RCC 7860 (cell line): ENCODE measurements around the gene SSBP4.
A peak's percentile ranks its signal among the peaks of the same experiment; 100 is the strongest.
"Not testable (repeated sequence)": the region's sequence is repeated elsewhere in the genome, so short reads cannot be mapped to it uniquely, and the experiment has no call there.

Experiments
- DNase-seq: peaks from one replicate; pipeline ENCODE4 v3.0.0-alpha.2; 2015; ENCODE audit warnings: low spot score
- FAIRE-seq: peaks from 2 replicates; lab custom pipeline; 2012; peaks lifted over from hg19 to GRCh38; lab: Jason Lieb, UNC

SSBP4 gene

DNA sequence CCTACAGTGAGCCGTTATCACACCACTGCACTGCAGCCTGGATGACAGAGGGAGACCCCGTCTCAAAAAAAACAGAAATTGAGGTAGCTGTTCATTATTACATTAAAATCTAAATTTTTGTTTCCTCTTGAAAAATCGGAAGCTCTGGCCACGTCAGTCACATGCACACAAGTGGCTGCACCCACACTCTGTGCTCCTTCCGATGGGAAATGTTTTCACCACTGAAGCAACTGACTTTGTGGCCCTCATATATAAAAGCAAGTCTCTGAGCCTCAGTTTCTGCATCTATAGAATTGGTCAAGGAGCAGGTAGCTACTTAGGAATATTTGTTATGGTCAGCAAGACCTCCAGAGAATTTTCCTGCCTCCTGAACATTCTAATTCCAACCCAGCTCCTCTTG, 26.3 kb upstream of the SSBP4 start:
- FAIRE-seq (no peak), DNase-seq (no peak)

DNA sequence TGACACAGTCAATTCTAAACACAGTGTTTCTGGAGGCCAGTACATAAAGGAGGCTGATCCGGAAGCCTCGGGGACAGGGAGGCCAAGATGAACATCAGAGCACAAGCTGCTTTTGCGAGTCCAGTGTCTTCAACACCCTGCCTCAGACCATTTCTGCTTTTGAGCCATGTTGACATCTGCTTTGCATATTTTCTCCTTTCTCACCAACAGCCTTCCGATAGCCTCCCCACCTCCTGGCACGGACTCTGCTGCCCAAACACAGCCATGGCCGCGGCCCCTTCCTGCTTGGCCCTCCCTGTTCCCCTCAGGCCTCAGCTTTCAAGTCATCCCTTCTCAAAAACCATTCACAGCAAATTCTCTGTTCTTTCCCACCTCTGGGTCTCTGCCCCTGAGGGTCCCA, 25.4 kb upstream of the SSBP4 start:
- no peak for FAIRE-seq
- no peak for DNase-seq

DNA sequence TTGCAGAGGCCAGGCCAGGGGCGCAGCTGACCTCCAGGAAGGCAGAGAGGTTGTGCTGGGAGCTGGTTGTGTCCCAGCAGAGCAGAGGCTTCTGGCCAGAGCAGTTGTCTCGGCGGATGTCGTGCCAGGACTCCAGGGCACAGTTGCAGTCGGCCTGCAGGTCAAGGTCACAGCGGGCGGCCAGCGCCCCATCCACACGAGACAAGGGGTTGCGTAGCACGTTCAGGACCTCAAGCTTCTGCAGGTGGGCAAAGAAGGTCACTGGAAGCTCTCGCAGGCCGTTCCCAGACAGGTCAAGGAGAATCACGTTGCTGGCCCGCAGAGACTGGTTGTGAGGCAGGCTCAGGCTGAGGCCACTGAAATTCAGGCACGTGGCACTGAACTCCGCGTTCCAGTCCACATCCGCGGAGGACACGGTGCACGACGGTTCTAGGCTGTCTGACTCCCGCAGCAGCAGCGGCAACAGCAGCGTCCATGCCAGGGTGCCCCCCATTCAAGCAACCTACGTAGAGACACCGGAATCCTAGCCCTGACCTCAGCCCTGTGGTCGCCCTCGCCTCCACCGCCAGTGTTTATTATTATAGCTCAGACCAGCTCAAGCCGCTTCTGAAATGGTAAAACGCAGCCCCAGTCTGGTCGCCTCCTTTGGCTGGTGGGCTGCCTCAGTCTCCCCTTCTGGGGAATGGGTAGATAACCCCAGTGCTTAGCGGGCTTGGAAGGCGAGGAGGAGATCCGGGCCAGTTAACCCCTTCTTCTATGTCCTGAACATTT, 22.5 kb upstream of the SSBP4 start:
- FAIRE-seq = no peak
- DNase-seq = no peak

DNA sequence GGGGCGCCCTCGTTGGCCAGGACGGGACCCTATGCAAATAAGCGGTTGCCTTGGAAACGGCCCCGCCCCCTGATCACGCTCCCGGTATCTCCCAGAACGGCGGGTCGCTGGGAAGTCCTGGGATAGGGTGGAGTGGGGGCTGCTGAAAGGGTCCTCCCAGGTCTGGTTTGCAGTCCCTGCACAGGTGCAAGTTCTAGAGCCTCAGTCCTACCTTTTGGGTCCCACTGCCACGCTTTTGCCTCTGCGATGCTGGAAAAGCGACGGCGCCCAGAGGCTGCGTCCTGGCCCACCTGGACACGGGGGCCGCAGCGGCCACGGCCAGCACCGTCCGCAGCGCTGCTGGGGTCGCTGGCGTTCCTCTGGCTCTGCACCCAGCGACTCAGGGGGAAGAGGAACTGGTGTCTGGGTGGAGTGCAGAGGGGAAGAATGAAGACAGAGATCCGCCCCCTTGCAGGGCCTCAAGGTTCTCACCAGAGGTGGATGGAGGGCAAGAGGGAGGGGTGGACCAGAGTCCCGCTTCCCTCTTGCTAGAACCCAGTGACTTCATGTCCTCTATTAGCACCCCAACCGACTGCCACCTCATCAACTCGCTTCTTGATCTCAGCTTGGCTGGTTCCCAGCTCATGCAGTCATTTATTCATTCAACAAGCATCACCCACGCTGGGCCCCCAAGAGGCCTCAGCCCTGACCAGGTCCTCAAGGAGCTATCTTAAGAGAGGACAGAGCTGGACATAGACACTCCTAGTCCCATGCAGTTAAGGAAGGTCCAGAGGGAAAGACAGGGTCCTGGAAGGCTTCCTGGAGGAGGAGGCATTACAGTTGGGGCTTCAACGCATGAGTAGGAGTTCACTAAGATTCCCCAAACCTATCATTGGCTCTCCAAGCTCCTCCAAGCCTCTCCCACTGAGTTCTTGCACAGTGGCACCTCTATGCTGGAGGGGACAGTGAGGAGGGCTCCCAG, 21.7 kb upstream of the SSBP4 start, which contains the start of gene LRRC25:
LRRC25 (minus strand) TSS at position 381 of the 961 bp plus-strand sequence. CDS start 659 bp downstream, outside the sequence.
- DNase-seq (no peak), FAIRE-seq (no peak)

DNA sequence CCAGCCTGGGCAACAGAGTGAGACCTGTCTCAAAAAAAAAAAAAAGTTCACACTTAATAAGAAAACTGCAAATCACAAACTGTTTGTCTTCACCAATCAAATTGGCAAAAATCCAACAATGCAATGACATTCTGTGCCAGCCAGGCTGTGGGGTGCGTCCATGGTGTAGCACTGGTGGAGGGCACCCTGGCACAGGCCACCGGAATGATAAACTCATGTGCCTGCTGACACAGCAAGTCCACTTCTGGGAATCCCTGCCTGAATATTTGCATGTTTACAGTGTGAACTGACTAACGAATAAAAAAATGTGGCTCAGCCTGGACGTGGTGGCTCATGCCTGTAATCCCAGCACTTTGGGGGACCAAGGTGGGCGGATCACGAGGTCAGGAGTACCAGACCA, 20.2 kb upstream of the SSBP4 start:
- no peak for FAIRE-seq
- DNase-seq = peak; percentile 31

DNA sequence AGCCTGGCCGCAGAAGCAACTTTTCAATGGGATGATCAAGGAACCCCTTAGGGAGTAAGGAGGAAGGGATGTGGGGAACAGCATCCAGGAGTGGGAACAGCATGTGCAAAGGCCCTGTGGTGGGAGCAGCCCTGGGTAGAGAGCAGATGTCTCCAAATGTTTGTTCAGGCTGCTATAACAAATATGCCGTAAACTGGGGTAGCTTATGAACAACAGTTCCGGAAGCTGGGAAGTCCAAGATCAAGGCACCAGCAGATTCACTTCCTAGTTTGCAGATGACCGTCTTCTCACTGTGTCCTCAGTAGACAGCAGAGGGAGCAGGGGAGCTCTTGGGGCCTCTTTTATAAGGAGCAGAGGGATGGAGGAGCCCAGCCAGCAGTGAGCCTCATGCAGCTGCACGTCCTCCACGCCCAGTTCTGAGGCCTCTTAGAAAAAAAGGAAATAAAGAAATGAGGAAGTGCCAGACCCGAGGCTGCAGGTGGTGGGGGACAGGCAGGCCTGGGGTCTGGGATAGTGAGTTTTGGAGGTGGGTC, 17.6 kb upstream of the SSBP4 start:
- FAIRE-seq (no peak), DNase-seq (peak; percentile 41)

DNA sequence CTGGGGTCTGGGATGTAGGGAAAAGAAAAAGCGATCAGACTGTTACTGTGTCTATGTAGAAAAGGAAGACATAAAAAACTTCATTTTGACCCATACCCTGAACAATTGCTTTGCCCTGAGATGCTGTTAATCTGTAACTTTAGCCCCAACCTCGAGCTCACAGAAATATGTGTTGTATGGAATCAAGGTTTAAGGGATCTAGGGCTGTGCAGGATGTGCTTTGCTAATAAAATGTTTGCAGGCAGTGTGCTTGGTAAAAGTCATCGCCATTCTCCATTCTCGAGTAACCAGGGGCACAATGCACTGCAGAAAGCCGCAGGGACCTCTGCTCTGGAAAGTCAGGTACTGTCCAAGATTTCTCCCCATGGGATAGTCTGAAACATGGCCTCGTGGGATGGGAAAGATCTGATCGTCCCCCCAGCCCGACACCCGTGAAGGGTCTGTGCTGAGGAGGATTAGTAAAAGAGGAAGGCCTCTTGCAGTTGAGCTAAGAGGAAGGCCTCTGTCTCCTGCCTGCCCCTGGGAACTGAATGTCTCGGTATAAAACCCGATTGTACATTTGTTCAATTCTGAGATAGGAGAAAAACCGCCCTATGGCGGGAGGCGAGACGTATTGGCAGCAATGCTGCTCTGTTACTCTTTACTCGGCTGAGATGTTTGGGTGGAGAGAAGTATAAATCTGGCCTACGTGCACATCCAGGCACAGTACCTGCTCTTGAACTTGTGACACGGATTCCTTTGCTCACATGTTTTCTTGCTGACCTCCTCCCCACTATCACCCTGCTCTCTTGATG, 16.5 kb upstream of the SSBP4 start:
- DNase-seq = not testable (repeated sequence)
- peak; percentile 55 for FAIRE-seq

DNA sequence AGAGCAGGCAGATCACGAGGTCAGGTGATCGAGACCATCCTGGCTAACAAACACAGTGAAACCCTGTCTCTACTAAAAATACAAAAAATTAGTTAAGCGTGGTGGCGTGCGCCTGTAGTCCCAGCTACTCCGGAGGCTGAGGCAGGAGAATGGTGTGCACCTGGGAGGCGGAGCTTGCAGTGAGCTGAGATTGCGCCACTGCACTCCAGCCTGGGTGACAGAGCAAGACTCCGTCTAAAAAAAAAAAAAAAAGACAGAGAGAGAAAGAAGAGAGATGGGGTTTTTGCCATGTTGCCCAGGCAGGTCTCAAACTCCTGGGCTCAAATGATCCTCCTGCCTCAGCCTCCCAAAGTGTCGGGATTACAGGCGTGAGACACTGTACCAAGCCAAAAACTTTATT, 13.4 kb upstream of the SSBP4 start:
- not testable (repeated sequence) for FAIRE-seq, DNase-seq

DNA sequence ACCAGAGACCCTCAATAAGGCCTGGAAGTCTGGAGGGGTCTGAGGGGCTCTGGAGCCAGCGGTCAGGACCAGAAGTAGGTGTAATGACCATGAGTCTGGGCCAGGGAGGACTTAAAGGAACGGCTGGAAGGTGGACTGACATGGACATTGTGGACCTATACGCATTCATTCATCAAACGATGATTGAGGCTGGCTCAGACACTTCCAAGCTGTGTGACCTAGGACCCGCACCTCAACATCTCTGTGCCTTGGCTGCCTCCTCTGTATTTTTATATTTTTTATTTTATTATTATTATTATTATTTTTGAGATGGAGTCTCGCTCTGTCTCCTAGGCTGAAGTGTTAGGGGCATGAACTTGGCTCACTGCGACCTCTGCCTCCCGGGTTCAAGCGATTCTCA, 12.4 kb upstream of the SSBP4 start:
- DNase-seq (no peak), FAIRE-seq (no peak)

DNA sequence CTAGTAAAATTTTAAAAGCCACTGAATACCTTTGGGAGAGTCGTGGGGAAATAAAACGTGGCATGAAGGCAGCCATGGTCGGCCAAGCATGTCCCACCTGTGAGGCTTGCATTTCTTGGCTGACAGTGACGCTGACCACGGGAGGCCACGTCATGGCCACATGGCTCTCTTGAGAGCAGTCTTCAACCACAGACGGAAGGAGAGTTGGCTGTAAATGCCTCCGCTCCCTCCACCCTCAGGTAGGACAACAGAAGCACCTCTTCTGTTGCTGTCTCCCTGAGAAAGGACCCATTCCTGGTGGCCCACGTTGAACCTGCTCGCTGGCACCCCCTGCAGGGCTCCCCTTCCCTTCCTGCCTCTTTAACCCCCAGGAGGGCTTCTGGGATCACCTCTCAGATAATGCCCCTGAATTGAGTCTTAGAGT, 11.1 kb upstream of the SSBP4 start:
- FAIRE-seq (peak; percentile 91), DNase-seq (peak; percentile 84)

DNA sequence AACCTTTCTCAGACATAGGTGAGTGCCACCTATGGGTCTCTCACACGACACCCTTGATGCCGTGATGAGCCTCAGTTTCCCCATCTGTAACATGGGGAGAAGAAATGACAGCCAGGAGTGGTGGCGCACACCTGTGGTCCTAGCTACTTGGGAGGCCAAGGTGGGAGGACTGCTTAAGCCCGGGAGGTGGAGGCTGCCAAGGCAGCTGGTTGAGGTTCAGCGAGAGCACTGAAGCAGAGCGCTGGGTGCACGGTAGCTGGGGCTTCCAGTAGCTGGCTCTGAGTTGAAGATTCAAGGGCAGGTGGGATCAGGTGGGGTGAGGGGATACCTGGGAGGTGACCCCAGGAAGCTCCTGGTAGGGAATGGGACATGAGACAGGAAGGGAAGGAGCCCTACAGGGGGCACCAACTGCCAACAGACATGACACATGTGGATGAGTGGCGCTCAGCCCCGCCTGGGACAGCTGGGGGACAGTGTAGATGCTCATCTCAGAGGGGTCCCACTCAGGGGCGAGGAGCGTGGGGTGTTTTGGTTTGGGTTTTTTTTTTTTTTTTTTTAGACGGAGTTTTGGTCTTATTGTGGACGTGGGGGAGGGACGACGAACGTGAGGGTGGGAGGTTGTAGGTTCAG, 6.5 kb upstream of the SSBP4 start:
- no peak for DNase-seq
- no peak for FAIRE-seq

DNA sequence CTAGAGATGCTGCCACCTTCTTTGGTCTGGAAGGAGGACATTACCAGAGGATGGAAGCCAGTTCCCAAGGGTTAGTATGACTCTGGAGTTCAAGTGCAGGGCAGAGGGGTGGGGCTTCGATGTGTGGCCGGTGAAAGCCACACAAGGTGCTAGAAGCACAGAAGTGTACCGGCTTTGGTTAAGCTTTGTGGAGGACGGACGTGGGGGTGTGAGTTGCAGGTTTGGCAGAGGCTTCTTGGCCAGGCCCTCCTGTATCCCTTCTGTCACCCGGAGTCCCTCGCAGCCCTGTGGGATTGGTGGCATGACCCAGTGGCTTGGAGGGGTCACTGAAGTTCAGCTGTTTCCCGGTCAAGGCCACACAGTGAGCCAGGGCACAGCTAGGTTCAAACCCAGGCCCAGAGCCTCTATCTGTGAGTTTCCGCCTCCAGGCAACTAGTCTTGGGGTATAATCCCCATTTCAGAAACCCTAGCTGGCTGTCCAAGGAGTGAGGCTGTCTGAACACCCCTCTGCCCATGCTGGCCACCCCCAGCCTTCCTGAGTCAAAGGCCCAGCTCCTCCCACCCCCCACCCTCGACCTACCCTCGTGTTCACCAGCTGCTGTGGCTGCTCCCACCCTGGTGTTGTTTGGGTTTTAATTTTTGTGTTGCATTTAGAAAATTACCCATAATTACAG, 4.6 kb upstream of the SSBP4 start:
- peak; percentile 5 for FAIRE-seq
- DNase-seq = peak; percentile 49

DNA sequence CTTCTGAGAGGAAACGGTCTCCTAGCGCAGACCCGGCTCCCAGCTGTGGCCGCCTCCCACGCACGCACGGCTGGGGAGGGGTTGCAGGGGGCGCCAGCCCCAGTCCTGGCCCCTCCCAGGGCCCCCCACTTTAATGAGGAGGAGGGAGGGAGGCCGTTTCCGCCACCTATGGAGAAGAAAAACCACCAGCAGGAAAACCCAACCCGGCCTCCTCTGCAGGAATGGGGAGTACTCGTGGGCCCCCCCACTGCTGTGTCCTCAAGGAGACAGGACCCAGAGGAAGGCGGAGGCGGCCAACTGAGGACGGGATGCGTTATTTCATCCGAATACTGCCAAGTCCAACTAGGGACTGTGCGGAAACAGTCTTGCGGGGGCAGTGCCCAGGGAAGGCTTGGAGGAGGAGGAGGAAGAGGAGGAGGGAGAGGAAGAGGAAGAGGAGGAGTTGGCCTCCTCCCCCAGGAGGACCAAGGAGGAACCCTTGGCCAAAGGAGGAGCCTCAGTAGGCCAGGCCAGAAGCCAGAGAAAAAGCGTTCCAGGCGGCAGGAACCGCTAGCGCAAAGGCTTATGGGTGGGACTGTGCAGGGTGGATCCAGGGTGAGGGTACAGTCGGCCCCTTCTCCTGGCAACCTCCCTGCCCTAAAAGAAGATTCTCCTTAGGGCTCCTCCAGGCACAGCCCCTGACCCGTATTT, 3.9 kb upstream of the SSBP4 start:
- DNase-seq = peak; percentile 36
- no peak for FAIRE-seq

DNA sequence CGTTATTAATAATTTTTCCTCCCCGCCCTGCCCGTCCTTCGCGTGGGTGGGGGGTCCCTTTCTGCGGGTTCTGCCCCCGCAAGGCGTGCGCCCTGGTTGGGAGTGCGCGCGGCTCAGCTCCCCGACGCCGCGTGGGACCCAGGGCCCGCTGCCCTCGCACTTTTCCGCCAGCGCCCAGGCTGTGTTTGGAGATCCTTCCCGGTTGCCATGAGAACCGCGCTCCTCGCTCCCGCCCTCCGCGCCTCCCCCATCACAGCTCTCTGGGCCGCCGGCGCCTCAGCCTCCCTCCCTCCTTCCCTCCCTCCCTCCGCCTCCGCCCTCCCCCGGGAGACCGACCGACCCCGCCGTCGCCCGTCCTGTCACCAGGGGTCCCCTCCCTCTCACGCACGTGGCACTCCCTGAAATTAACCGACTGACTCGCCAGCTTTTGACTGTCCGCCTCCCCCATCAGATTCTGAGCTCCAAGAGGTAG, 2.4 kb upstream of the SSBP4 start:
- DNase-seq = peak; percentile 80
- no peak for FAIRE-seq

DNA sequence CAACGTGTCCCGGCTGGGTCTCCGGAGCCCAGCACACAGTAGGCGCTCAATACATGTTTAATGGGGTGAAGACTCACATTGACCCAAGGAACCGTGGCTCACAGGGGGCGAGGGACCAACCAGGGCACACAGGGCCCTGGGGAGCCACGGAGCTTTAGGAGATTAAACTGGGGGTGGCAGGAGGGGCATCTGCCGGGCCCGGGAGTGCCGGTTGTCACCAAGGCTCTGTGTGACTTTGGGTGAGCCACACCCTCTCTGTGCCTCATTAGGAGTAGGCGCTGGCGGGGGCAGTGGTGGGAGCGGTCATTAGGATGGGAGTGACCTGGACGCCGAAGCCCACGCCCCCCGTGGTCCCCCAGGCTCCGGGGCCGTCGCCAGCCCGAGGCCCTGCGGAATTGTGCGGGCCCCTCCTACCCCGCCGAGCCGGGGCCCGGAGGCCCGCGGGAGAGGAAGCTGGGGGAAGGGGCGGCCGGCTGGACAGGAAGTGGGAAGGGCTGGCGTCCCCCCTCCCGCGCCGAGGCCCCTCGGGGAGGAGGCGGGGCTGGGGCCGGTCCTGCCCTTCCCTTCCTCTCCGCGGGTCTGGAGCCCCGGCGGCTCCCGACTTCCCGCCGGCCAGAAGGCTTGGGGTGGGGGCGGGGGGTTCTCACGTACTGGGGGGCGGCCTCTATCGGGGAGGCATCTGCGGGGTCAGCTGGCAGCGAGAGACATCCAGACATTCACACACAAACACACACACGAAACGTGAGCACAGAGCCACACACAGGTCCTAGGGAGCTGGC, 1.8 kb upstream of the SSBP4 start:
- FAIRE-seq (no peak), DNase-seq (peak; percentile 63)

DNA sequence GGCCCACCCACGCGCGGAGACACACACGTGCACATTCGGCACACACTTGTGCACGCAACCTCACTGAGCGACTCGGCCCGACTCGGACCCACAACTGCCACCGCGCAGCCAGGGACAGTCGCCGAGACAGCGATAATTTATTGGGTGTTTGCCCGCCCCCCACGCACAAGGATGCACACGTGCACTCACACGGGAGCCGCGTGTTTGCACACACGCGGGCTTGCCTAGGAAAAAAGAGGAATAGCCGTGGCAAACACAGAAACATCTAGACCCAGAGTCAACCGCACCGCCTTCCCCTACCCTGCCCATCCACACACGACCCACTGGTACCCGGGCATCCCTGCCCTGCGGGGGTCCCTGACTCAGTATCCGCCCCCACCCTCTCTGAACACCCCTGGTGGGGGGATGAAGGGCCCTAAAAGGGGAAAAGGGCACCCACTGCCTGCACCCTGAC, 1.1 kb upstream of the SSBP4 start:
- FAIRE-seq (no peak), DNase-seq (no peak)

DNA sequence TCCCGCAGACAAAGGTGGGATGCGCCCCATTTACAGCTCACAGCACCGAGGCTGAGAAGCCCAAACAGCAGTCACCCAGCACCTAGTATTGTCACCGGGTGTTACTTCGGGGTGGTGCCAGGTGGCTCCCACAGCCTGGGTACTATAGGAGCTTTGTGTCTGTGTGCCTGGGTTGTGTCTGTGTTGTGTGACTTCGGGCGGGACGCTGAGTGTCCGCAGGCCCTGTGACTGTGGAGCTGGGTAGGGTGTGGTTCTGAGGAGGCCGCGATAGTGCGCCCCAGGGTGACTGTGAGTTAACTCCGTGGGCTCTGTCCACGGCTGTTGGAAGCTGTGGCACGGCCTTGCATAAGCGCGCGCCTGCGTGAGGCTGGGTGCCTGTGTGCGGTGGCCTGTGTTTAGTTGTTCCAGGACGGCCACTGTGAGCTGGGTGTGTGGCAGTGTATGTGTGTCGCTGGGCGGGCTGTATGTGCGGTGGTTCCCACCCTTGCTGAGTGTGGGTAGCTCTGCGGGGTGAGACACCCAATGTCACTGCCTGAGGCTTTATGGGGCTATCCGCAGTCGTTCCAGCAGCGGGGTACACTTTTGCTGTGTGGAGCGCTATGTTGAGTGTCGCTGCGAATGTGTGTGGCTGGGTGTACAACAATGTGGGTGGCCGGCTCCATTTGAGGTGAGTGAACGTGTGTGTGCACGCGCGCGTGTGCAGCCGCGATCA, 559 bp upstream of the SSBP4 start:
- DNase-seq = no peak
- no peak for FAIRE-seq
